Spleen (tissue), 11 donors: ENCODE data around the gene MRPL52. TPM values are rescaled to one million over a fixed set of nuclear protein-coding genes. Genes with fewer than 3 reads are reported as not detected.
A peak's percentile ranks its signal among the peaks of the same experiment; 100 is the strongest.

Source experiments
- DNase-seq: peaks from one replicate; pipeline ENCODE4 v3.0.0-alpha.2; 2020
- H3K27ac ChIP-seq, 8 donors: fragments of 200-600 bp; sonication (generic) in 7 of 8; 1 replicate in 4 of 8; 2 replicates in 4 of 8; pipeline versions ENCODE4 v1.5.0 to v1.8.0; 2016 to 2021; ENCODE audit warnings: inconsistent platforms in 4 of 8, mild to moderate bottlenecking in 4 of 8, moderate library complexity in 1 of 8
- H3K27me3 ChIP-seq, 7 donors: fragments of 200-600 bp; sonication (generic) in 6 of 7; replicated peaks in 1 of 7; 1 replicate in 4 of 7; 2 replicates in 3 of 7; pipeline versions ENCODE4 v1.5.0 to v1.8.0; 2016 to 2021; ENCODE audit warnings: inconsistent platforms in 3 of 7, mild to moderate bottlenecking in 1 of 7
- H3K36me3 ChIP-seq, 6 donors: fragments of 200-600 bp; sonication (generic) in 5 of 6; 1 replicate in 4 of 6; 2 replicates in 2 of 6; pipeline versions ENCODE4 v1.5.0 to v1.8.0; 2016 to 2021; ENCODE audit warnings: inconsistent platforms in 2 of 6
- H3K4me1 ChIP-seq, 6 donors: fragments of 200-600 bp; sonication (generic) in 5 of 6; 1 replicate in 3 of 6; 2 replicates in 3 of 6; pipeline versions ENCODE4 v1.5.0 to v1.8.0; 2016 to 2021; ENCODE audit warnings: inconsistent platforms in 3 of 6
- H3K4me3 ChIP-seq, 8 donors: fragments of 200-600 bp; sonication (generic) in 7 of 8; 1 replicate in 4 of 8; 2 replicates in 4 of 8; pipeline versions ENCODE4 v1.5.0 to v1.8.0; 2016 to 2021; ENCODE audit warnings: inconsistent platforms in 4 of 8, mild to moderate bottlenecking in 4 of 8, moderate library complexity in 2 of 8
- H3K9me3 ChIP-seq, 8 donors: fragments of 200-600 bp; sonication (generic) in 7 of 8; 1 replicate in 4 of 8; 2 replicates in 4 of 8; pipeline versions ENCODE4 v1.5.0 to v1.8.0; 2016 to 2021; ENCODE audit warnings: inconsistent platforms in 4 of 8
- POLR2A ChIP-seq, 3 donors: fragments of 450-650 bp; IDR thresholded peaks; one replicate each; pipeline ENCODE4 v1.5.1; 2017; ENCODE audit warnings: antibody characterized with exemption in 3 of 3, mild to moderate bottlenecking in 1 of 3
- POLR2AphosphoS5 ChIP-seq, 3 donors: sonication (generic); formaldehyde crosslinking; IDR thresholded peaks; one replicate each; pipeline ENCODE4 v1.5.1; 2017; ENCODE audit warnings: antibody characterized with exemption in 3 of 3
- WGBS, 5 donors: extraction: QIAGEN DNeasy Blood & Tissue Kit in 3 of 5; methylation state at CpG; one replicate each; pipeline versions ENCODE4 v1.1.5 to v1.1.7; 2013 to 2018; 5-methylcytosine and 5-hydroxymethylcytosine counted together
- intact Hi-C: fragments of 100-400 bp; cut with DNase I; formaldehyde crosslinking; loops from one replicate; pipeline ENCODE4 v1.15.0; 2023; ENCODE audit warnings: low total_unique reads
- polyA plus RNA-seq, 3 donors: library from polyadenylated mRNA; stranded (reverse); fragments of 200-250 nt; gene quantifications; one replicate each; pipeline ENCODE4 v1.2.1, GENCODE V29; 2013
- total RNA-seq, 7 donors: library from RNA; depleted of rRNA in 3 of 7; stranded (reverse); fragments of >200 nt in 3 of 7; fragmentation: NEBNext Ultra II Directional in 4 of 7; extraction: Animal tissue kit (Norgen Biotek cat#: 25700) in 4 of 7; gene quantifications; one replicate each; pipeline versions ENCODE4 v1.1.0 to v1.2.1, GENCODE V29; 2016 to 2021
- TF ChIP-seq, protein P1 (sequence below), 11 experiments: fragments of 200-600 bp in 7 of 11; fragments of 450-650 bp in 4 of 11; sonication (generic) in 4 of 11; IDR thresholded peaks in 8 of 11; conservative IDR thresholded peaks in 3 of 11; 1 replicate in 7 of 11; 2 replicates in 4 of 11; pipeline versions ENCODE4 v1.4.0 to v1.8.0; 2016 to 2021; ENCODE audit warnings: antibody characterized with exemption in 11 of 11, inconsistent platforms in 4 of 11, mild to moderate bottlenecking in 1 of 11
- donor health status: healthy with polysubstance abuse.
- donor health status: DM: no; HTN: no; CAD: no; lungs with moderate emphysema.
- donor health status: DM: no; HTN: no; CAD: no.
- donor health status: Bipolar disorder and iron deficiency.
- donor health status: healthy.
- donor health status: DM: no; HTN: no; CAD: no.
- donor health status: DM: yes; HTN: yes; CAD: no.

MRPL52 gene
- total and polyA plus RNA-seq, 10 donors, result 55.2 to 138 (median 87.0) TPM

- intact Hi-C loops, result no loop called here
- 82 to 91% (median 88%) methylated on average over 7 of the region's 7 CpGs for WGBS, 5 donors
- no peaks in the 10 kb centered on the region for H3K27me3 ChIP-seq
- TF ChIP-seq POLR2AphosphoS5 (IDR thresholded peaks at IDR 0.05) (no peak), POLR2A (IDR thresholded peaks at IDR 0.05) (no peak)
- TF ChIP-seq, protein P1, sequence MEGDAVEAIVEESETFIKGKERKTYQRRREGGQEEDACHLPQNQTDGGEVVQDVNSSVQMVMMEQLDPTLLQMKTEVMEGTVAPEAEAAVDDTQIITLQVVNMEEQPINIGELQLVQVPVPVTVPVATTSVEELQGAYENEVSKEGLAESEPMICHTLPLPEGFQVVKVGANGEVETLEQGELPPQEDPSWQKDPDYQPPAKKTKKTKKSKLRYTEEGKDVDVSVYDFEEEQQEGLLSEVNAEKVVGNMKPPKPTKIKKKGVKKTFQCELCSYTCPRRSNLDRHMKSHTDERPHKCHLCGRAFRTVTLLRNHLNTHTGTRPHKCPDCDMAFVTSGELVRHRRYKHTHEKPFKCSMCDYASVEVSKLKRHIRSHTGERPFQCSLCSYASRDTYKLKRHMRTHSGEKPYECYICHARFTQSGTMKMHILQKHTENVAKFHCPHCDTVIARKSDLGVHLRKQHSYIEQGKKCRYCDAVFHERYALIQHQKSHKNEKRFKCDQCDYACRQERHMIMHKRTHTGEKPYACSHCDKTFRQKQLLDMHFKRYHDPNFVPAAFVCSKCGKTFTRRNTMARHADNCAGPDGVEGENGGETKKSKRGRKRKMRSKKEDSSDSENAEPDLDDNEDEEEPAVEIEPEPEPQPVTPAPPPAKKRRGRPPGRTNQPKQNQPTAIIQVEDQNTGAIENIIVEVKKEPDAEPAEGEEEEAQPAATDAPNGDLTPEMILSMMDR (IDR thresholded peaks at IDR 0.05 in 8 of 11, conservative IDR thresholded peaks at IDR 0.05 in 3 of 11), result no peak
- H3K36me3 ChIP-seq, result peaks cover 0 to 18% (median 0%) of the 10 kb centered on the region in 6 donors
- H3K4me3 ChIP-seq, result peak overlapping the region in 7 of 8 donors; percentile 18 to 64 (median 30)
- DNase-seq, result no peak
- H3K4me1 ChIP-seq, result peaks cover 14 to 99% (median 76%) of the 10 kb centered on the region in 6 donors
- H3K27ac ChIP-seq, result peak overlapping the region in 7 of 8 donors; percentile 79 to 93 (median 85)
- H3K9me3 ChIP-seq, result no peaks in the 10 kb centered on the region
Measured at GRCh38 chr14:22814373-22814772, 15.3 kb upstream of the MRPL52 start.

DNA sequence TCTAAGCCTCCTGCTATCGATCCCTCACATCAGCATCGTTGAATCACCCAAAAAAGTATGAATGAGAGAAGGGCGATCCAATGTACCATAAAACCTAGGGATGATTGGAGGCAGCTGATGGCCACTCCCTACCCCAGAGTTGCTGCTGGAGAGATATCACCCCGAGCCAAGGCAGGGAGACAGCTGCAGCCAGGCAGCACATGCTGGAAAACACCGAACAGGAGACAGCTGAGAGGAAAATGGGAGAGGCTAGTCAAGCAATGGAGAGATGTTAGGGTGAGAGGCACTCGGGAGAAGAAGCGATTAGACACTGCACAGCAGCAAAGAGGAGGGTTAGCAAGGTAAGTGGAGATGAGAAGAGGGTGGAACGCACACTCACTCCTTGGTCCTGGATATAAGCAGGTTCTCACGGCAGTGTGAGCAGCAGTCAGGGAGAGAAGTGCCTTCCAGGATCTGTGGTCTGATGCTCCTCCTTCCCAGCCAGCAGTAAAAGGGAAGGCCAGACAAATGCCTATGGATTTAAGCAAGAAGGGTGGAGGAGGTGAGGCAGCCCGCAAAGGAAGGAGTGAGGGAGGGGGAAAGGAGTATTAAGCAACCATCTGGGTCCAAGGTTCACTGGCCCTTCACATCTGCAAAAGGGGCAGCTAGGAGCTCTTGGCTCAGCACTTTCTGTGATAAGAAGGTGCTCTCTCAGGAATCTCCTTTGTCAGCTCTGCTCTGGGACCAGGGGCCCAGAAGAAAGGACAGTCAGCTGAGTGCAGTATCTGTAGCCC lies 14.6 kb upstream of the MRPL52 start, which contains the start of gene SLC7A7:
Gene SLC7A7 (minus strand): TSS at position 495 of the 773 bp plus-strand sequence. CDS start 2,037 bp downstream, outside the sequence.
- peak within 1 kb of the TSS; percentile 74 to 93 (median 84) for H3K27ac ChIP-seq
- H3K27me3 ChIP-seq, result no peaks in the 10 kb centered on the region
- intact Hi-C loops, result loop anchor here (5.0 kb wide), 1 partner anchor 38 kb away; no protein-coding TSS in a partner anchor
- 63 to 79% (median 73%) methylated on average over 10 of the region's 10 CpGs for WGBS, 5 donors
- H3K9me3 ChIP-seq, result no peaks in the 10 kb centered on the region
- DNase-seq, result peak; percentile 69
- peaks cover 19 to 99% (median 81%) of the 10 kb centered on the region in 6 donors for H3K4me1 ChIP-seq
- peaks cover 0 to 10% (median 0%) of the 10 kb centered on the region in 6 donors for H3K36me3 ChIP-seq
- peak within 1 kb of the TSS; percentile 7 to 64 (median 27) for H3K4me3 ChIP-seq
- TF ChIP-seq, protein P1 (IDR thresholded peaks at IDR 0.05 in 8 of 11, conservative IDR thresholded peaks at IDR 0.05 in 3 of 11), result no peak
- TF ChIP-seq POLR2A (IDR thresholded peaks at IDR 0.05) (no peak), POLR2AphosphoS5 (IDR thresholded peaks at IDR 0.05) (no peak)

DNA sequence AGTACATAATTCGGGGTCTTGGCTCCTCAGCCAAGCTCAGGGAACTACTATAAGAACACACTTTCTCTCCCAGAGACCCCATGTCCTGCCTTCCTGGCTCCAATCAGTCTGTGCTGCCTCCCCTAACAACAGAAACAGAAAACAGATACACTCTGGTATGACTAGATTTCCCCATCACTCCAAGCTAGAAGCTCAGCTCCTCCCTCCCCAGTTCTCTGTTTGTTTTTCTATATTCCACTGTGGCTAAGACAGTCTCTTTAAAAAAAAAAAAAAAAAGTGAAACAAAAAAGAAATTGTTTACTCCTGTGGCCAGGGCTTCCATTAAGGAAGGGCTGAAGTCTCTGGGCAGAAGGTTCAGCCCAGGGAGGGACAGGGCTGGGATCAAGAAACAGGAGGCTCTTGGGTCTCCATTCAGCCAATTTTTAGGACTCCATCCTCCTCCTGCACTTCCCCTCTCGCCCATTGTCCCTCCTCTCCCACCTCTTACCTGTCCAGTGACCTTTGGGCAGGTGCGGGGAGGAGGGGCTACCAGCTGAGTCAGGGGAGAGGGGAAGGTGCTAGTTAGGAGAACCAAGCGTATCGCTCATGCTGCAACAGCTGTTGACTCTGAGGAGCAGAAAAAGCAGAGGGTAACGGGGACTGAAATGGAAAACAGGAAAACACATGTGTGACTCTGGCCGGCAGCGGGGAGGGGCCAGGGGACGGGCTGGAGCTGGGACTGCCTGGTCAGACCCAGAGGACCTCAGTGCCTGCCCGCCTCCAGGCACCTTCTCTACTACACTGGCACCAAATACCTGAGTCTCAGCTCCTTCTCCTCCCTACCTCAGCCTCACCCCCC lies 10.3 kb upstream of the MRPL52 start:
- no peak for TF ChIP-seq POLR2A (IDR thresholded peaks at IDR 0.05)
- TF ChIP-seq, protein P1 (IDR thresholded peaks at IDR 0.05 in 8 of 11, conservative IDR thresholded peaks at IDR 0.05 in 3 of 11), result no peak
- peak; percentile 49 to 84 (median 71) for TF ChIP-seq POLR2AphosphoS5 (IDR thresholded peaks at IDR 0.05)
- Histone ChIP-seq H3K4me3 (peak overlapping the region in 7 of 8 donors; percentile 18 to 69 (median 32)), H3K27me3 (peaks cover 0 to 8% (median 0%) of the 10 kb centered on the region in 7 donors), H3K36me3 (no peaks in the 10 kb centered on the region), H3K27ac (peak overlapping the region; percentile 63 to 93 (median 86)), H3K4me1 (peaks cover 33 to 99% (median 80%) of the 10 kb centered on the region in 6 donors), H3K9me3 (no peaks in the 10 kb centered on the region)
- peak; percentile 88 for DNase-seq
- WGBS, 5 donors, result 11 to 17% (median 13%) methylated on average over 10 of the region's 10 CpGs
- intact Hi-C loops, result loop anchor here (5.0 kb wide), 1 partner anchor 42 kb away; no protein-coding TSS in a partner anchor
